Astrocyte of the cerebellum (primary cell): ENCODE measurements around the gene MICAL3.

Experiments
- DNase-seq: peaks from one replicate; pipeline ENCODE4 v3.0.0-alpha.2; 2011; ENCODE audit warnings: low read depth
- H3K4me3 ChIP-seq: 2 replicates; pipeline ENCODE4 v1.5.1; 2011; ENCODE audit warnings: mild to moderate bottlenecking, low read depth, low read length, moderate library complexity
- CTCF ChIP-seq: IDR thresholded peaks from 2 replicates; pipeline ENCODE4 v1.5.1; 2012; ENCODE audit warnings: low read length, low read depth, moderate library complexity, mild to moderate bottlenecking; ENCODE audit errors: missing control alignments
- in situ Hi-C: cut with HindIII; loops from 2 replicates; pipeline ENCODE4 v1.10.0; 2017; ENCODE audit warnings: low sequenced_read_pairs

Gene MICAL3

GRCh38 chr22:17884084-17884483 lies 140.3 kb downstream of the MICAL3 start:
- no peak for TF ChIP-seq CTCF
- no peak overlapping the region for H3K4me3 ChIP-seq
- no peak for DNase-seq
- in situ Hi-C loops = no loop called here

- no peak overlapping the region for H3K4me3 ChIP-seq
- DNase-seq = no peak
- in situ Hi-C loops = no loop called here
- TF ChIP-seq CTCF = no peak
Measured at GRCh38 chr22:17883356-17883755, 141.0 kb downstream of the MICAL3 start.

GRCh38 chr22:17882727-17883126 lies 141.6 kb downstream of the MICAL3 start:
- DNase-seq = no peak
- no peak overlapping the region for H3K4me3 ChIP-seq
- in situ Hi-C loops = no loop called here
- TF ChIP-seq CTCF = no peak

- in situ Hi-C loops = no loop called here
- DNase-seq = no peak
- no peak overlapping the region for H3K4me3 ChIP-seq
- TF ChIP-seq CTCF = no peak
Measured at GRCh38 chr22:17882162-17882561, 142.2 kb downstream of the MICAL3 start.

GRCh38 chr22:17881366-17881765 lies 143.0 kb downstream of the MICAL3 start:
- in situ Hi-C loops = no loop called here
- TF ChIP-seq CTCF = no peak
- no peak overlapping the region for H3K4me3 ChIP-seq
- no peak for DNase-seq

- H3K4me3 ChIP-seq = no peak overlapping the region
- no peak for DNase-seq
- in situ Hi-C loops = no loop called here
- TF ChIP-seq CTCF = no peak
Measured at GRCh38 chr22:17880468-17880867, 143.9 kb downstream of the MICAL3 start.

GRCh38 chr22:17880020-17880419 lies 144.3 kb downstream of the MICAL3 start:
- no peak for DNase-seq
- in situ Hi-C loops = no loop called here
- H3K4me3 ChIP-seq = no peak overlapping the region
- no peak for TF ChIP-seq CTCF
